Fibroblast of gingiva (primary cell): ENCODE data around the gene JPH2.
"Not testable (repeated sequence)": the region's sequence is repeated elsewhere in the genome, so short reads cannot be mapped to it uniquely, and the experiment has no call there.

Source experiments
- DNase-seq: peaks from one replicate; pipeline ENCODE4 v3.0.0-alpha.2; 2011; ENCODE audit warnings: low read depth

JPH2 gene

GRCh38 chr20:44187054-44187771 is at the start of gene JPH2:
TSS of gene JPH2 (minus strand) at chr20:44187188. CDS start at chr20:44186705, 483 bp downstream.
- DNase-seq = peak; percentile 82

- DNase-seq = no peak
These were observed 48.7 kb upstream of the JPH2 start for GRCh38 chr20:44235702-44236101.

DNA sequence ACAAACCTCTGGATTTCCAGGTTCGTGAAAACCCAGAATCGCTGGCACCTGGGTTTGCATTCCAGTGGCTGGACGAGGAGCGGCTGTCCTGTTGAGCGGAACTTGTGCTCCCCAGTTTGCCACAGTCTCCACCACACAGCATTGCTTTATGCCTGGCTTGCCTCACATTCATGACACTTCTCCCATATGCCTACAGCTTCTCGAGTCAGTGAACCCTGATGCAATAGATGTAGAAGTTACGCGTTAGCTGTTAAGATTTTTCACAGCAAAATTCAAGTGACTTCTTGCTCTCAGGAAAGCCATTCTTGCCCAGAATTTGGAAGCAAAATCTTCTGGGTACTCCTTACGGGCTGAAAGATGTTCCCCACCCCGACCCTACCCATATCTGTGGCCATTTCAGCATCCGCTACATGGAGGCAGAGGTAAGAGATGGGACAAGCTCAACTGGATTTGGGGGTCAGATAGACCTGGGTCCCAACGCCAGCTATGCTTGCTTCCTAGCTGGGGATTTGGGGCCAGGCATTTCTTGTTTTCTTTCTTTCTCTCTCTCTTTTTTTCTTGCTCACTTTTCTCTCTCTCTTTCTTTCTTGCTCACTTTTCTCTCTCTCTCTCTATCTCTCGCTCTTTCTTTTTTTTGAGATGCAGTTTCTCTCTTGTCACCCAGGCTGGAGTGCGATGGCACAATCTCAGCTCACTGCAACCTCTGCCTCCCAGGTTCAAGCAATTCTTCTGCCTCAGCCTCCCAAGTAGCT is 47.8 kb upstream of the JPH2 start:
- no peak for DNase-seq

DNA sequence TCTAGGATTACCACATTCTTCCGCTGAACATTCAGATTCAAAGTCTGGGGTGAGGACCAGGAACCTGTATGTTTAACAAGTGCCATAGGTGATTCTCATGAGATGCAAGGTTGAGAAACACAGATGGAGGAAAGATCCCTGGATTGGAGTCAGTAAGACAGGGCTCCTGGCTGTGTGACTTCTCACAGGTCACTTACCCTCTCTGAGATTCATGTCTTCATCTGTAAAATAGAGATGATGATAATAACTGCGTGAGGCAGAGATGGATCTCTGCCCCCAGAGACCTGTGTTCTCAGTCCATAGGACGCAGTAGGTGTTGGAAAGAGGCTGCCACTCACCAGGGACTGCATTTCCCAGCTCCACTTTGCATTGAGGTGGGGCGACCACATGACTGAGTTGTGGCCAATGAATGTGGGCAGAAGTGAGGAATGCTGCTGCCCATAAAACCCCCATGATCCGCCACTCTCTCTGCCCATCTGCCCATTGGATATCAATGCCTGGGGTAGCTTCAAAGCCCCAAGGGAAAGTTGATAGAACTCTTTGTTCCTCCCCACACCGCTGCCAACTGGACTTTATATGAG is 46.5 kb upstream of the JPH2 start:
- DNase-seq = no peak

GRCh38 chr20:44232469-44232856 is 45.5 kb upstream of the JPH2 start:
- not testable (repeated sequence) for DNase-seq

DNA sequence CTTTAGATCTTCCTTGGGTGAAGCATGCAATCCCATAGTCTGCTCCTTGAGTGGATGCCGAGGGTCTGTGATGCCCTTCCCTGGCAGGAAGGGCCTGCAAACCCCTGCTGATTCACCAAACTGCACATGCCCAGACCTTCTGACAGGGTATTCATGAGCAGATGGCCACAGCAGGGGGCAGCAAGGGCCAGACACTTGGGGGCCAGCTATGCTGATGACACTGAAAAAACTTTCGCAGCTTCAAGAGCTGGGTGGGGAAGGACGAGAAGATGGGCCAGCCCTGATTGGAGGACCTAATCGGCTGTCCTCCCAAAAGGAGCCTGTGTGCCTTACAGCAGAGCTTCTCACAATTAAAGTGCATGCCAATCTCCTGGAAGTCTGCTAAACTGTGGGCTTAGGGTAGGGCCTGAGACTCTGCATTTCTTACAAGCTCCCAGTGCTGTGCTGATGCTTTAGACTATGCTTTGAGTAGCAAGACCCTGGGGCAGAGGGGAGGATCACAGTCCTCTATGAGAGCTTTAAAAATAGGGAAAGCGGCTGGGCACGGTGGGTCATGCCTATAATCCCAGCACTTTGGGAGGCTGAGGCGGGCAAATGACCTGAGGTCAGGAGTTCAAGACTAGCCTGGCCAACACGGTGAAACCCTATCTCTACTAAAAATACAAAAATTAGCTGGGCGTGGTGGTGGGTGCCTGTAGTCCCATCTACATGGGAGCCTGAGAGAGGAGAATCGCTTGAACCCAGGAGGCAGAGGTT is 44.9 kb upstream of the JPH2 start:
- no peak for DNase-seq

DNA sequence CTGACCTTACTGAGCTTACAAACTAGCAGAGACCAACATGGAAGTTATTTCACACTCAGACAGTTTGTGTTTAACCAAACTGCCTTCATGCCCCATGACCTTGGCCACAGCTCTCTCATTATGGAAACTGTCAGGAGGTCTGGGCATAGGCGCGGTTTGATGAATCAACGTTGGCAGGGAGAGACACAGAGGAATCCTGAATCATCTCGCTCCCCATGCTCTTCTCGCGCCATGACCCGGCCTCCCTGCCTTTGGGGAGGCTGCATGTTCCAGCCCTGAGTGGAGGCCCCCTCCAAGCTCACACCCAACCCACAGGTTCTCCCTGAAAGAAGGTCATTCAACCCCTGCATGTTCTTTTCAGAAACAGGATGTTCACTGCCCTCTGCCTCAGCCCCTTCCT is 44.2 kb upstream of the JPH2 start:
- no peak for DNase-seq

GRCh38 chr20:44228465-44229258 is 41.7 kb upstream of the JPH2 start:
- DNase-seq = no peak

DNA sequence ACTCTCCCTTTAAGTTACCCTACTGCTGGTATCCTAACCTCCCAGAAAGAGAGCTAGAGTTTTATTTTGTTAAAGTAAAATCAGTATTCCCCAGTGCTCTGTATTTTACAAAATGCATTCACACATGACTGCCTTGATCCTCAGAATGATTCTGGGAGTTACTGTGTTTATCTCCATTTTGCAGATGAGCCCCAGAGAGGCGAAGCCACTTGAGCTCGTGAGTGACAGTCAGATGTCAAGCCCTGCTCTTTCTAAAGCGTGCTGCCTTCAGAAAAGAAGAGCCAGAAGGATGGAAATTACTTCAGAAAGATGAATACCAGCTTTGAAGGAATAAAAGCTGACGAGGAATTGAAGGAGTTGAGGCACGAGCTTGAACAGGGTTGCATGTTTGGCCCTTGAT is 37.6 kb upstream of the JPH2 start:
- DNase-seq = no peak

GRCh38 chr20:44223721-44224120 is 36.7 kb upstream of the JPH2 start:
- no peak for DNase-seq

DNA sequence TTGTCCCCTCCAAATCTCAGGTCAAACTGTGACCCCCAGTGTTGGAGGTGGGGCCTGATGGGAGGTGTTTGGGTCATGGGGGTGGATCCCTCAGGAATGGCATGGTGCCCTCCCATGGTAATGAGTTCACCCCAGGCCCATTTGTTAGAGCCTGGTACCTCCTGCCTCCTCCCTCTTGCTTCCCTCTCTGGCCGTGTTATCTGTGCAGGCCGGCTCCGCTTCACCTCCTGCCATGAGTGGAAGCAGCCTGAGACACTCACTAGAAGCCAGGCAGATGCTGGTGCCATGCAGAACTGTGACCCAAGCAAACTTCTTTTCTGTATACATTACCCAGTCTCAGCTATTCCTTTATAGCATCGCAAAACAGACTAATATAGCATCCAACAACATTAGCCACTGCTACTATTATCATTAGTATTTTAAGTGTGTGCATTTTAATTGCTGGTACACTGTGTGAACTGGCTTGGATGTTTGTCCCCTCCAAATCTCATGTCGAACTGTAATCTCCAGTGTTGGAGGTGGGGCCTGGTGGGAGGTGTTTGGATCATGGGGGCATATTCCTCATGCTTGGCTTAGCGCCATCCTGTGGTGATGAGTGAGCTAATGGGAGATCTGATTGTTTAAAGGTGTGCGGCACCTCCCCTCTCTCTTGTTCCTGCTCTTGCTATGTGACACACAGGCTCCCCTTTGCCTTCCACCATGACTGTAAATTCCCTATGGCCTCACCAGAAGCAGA is 35.8 kb upstream of the JPH2 start:
- DNase-seq = no peak

GRCh38 chr20:44222027-44222426 is 35.0 kb upstream of the JPH2 start:
- no peak for DNase-seq

GRCh38 chr20:44221368-44221954 is 34.5 kb upstream of the JPH2 start:
- DNase-seq = no peak

DNA sequence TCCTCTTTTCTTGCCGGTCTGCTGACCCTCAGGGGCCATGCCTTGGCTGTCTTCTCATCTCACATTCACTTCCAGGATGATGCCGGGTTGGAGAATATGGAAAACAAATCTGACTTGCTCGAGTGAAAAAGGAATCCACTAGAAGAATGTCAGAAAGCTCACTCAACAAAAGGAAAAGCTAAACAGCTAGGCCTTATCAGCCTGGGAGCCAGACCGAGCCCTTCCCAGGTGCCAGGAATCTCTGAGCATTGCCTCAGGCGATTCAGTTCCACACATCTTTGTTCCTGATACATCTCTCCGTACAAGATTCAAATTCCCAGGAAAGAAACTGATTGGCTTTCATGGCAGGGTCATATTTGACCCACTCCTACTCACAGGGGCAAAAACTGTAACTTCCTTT is 32.8 kb upstream of the JPH2 start:
- no peak for DNase-seq

GRCh38 chr20:44219170-44219730 is 32.3 kb upstream of the JPH2 start:
- DNase-seq = no peak

DNA sequence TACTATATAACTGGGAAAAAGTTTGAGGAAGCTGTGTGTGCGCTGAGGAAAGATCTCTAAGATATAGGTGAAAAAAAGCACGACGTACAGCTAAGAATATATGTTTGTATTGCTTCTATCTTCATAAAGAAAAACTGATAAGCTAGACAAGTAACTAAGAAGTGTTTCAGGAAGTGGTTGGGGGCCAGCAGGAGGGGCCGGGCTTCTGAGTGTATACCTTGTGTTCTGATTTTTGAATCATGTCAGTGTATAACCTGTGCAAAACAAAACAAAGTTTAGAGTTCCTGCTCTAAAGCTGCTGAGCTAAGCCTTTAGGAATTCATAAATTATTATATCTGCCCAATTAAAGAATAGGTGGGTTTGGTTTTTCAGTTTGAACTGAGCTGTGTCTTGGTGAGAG is 31.5 kb upstream of the JPH2 start:
- DNase-seq = no peak

DNA sequence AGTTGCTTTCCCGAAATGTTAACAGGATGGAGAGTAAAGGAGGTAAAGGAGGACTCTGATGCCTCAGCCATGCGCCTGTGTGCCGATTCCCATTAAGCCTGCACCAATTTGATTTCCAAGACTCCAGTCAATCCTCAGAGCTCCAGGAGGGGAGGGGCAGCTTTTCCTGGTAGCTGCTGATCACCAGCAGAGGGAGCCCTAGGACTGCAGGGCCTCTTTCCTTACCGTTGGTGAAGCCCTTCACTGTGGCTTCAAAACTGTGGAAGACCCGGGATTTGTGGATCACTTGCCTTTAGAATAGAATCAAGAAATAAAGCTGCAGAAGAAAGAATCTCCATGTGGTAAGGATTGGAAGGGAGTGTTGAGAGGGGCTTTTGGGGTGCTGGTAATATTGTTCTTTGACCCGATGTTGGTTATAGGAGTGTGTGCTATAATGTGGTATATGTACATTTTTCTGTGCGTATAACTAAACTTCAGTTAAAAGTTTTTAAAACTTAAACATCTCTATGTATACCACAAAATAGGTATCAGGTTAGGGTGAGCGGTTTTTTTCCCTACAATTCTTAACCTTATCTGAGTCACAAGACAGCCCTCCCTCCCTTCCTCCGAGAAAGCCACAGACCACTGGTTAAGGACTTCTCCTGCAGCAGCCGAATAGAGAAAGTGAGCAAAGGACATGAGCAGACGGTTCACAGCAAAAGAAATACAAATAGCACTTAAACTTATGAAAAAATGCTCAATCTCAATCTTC is 30.5 kb upstream of the JPH2 start:
- DNase-seq = peak; percentile 58

DNA sequence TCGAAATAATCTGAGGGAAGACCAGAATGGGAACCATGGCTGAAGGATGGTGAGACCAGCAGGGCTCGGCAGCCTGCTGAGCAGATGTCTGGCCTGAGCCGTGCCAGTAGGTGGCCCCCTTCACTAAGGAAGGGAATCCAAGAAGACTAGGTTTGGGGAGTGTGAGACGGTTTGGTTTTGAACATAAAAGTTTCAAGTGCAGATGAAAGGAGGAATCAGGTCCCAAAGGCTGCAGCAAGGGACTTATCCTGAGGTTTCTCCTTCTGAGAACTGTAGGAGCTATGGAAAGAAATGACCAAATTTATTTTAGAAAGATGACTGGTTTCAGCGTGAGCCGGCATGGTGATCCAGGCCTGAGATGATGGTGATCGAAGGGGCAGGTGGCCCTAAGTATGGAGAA is 28.1 kb upstream of the JPH2 start:
- peak; percentile 64 for DNase-seq

DNA sequence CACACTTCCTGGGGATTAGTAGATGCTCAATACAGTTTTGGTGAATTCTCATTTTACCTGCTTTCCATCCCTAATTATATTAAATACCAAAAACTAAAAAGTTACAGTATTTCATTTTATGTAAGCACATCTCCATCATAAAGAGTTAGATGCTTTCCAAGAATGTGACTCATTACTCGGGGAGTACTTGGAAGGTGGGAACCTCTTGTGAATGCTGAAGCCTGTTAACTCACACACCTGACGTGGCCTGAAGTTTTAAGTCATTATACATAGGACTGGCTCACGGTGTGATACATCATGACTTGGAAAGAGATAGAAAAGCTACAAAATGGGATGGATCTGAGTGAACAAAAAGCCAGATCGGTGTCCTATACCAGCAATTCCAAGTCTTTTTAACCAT is 25.8 kb upstream of the JPH2 start:
- DNase-seq = no peak
